Measurements from ENCODE around the gene CRIP1. TPM values are rescaled to one million over a fixed set of nuclear protein-coding genes. Genes with fewer than 3 reads are reported as not detected.
A peak's percentile ranks its signal among the peaks of the same experiment; 100 is the strongest.

The CRIP1 gene
- total RNA-seq, 1 donor from 2014 or later = 5.1 TPM

GRCh38 chr14:105533811-105534498, 47.3 kb downstream of the CRIP1 start:
- H3K4me1 Mint-ChIP-seq (ENCODE audit: low read depth) = no peaks in the 10 kb centered on the region
- no peak for DNase-seq (ENCODE audit: low spot score, unreplicated experiment)
- peaks cover 1% of the 10 kb centered on the region for H3K36me3 Mint-ChIP-seq (ENCODE audit: insufficient read depth)
- TF ChIP-seq CTCF (IDR thresholded peaks at IDR 0.05; ENCODE audit: unreplicated experiment) = no peak
- H3K27me3 Mint-ChIP-seq = peaks cover 18% of the 10 kb centered on the region
- H3K27ac Mint-ChIP-seq = no peak overlapping the region
- no peak overlapping the region for H3K4me3 Mint-ChIP-seq (ENCODE audit: low read depth)
- H3K9me3 Mint-ChIP-seq (ENCODE audit: low read depth) = no peaks in the 10 kb centered on the region

GRCh38 chr14:105534586-105534985, 47.9 kb downstream of the CRIP1 start:
- no peaks in the 10 kb centered on the region for H3K9me3 Mint-ChIP-seq (ENCODE audit: low read depth)
- DNase-seq (ENCODE audit: low spot score, unreplicated experiment) = no peak
- no peaks in the 10 kb centered on the region for H3K4me1 Mint-ChIP-seq (ENCODE audit: low read depth)
- H3K27ac Mint-ChIP-seq = no peak overlapping the region
- TF ChIP-seq CTCF (IDR thresholded peaks at IDR 0.05; ENCODE audit: unreplicated experiment) = no peak
- H3K27me3 Mint-ChIP-seq = peaks cover 18% of the 10 kb centered on the region
- H3K4me3 Mint-ChIP-seq (ENCODE audit: low read depth) = no peak overlapping the region
- peaks cover 1% of the 10 kb centered on the region for H3K36me3 Mint-ChIP-seq (ENCODE audit: insufficient read depth)

DNA sequence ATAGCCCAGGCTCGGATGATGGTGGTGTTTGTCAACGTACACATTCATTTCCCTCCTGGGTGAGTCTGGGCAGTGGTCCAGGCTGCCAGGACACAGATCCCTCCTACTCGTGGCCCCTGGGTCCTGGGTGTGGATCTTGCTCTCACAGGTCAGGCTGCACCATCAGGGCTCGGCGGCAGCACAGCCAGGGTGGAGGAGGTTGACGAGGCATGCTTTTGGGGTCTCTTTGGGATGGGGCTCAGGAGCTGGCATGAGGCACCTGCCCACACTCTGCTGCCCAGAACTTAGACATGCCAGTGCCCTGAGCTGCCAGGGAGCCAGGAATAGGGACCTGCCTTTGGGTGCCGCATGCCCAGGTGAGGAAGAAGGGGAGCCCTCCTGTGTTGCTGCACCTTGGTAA, 49.4 kb downstream of the CRIP1 start:
- TF ChIP-seq CTCF (IDR thresholded peaks at IDR 0.05; ENCODE audit: unreplicated experiment) = no peak
- Mint-ChIP-seq H3K27ac (no peak overlapping the region), H3K36me3 (ENCODE audit: insufficient read depth) (peaks cover 1% of the 10 kb centered on the region), H3K4me1 (ENCODE audit: low read depth) (no peaks in the 10 kb centered on the region), H3K9me3 (ENCODE audit: low read depth) (no peaks in the 10 kb centered on the region), H3K4me3 (ENCODE audit: low read depth) (no peak overlapping the region), H3K27me3 (peaks cover 18% of the 10 kb centered on the region)
- no peak for DNase-seq (ENCODE audit: low spot score, unreplicated experiment)

- Mint-ChIP-seq H3K4me1 (ENCODE audit: low read depth) (no peaks in the 10 kb centered on the region), H3K4me3 (ENCODE audit: low read depth) (no peak overlapping the region), H3K36me3 (ENCODE audit: insufficient read depth) (peaks cover 1% of the 10 kb centered on the region), H3K27me3 (peaks cover 18% of the 10 kb centered on the region), H3K9me3 (ENCODE audit: low read depth) (peaks cover 5% of the 10 kb centered on the region), H3K27ac (no peak overlapping the region)
- DNase-seq (ENCODE audit: low spot score, unreplicated experiment) = no peak
- TF ChIP-seq CTCF (IDR thresholded peaks at IDR 0.05; ENCODE audit: unreplicated experiment) = no peak
These were observed 50.2 kb downstream of the CRIP1 start for GRCh38 chr14:105536691-105537579.

- Mint-ChIP-seq H3K4me1 (ENCODE audit: low read depth) (no peaks in the 10 kb centered on the region), H3K4me3 (ENCODE audit: low read depth) (no peak overlapping the region), H3K9me3 (ENCODE audit: low read depth) (peaks cover 9% of the 10 kb centered on the region), H3K27me3 (peaks cover 18% of the 10 kb centered on the region), H3K36me3 (ENCODE audit: insufficient read depth) (peaks cover 1% of the 10 kb centered on the region), H3K27ac (no peak overlapping the region)
- peak; percentile 72 for TF ChIP-seq CTCF (IDR thresholded peaks at IDR 0.05; ENCODE audit: unreplicated experiment)
- DNase-seq (ENCODE audit: low spot score, unreplicated experiment) = peak; percentile 43
These were observed 51.1 kb downstream of the CRIP1 start for GRCh38 chr14:105537580-105538474.

All from progenitor cell of endocrine pancreas (in vitro differentiated cells).